Measurements from ENCODE around the gene CACNA1B.
"Not testable (repeated sequence)": the region's sequence is repeated elsewhere in the genome, so short reads cannot be mapped to it uniquely, and the experiment has no call there.

CACNA1B gene

DNA sequence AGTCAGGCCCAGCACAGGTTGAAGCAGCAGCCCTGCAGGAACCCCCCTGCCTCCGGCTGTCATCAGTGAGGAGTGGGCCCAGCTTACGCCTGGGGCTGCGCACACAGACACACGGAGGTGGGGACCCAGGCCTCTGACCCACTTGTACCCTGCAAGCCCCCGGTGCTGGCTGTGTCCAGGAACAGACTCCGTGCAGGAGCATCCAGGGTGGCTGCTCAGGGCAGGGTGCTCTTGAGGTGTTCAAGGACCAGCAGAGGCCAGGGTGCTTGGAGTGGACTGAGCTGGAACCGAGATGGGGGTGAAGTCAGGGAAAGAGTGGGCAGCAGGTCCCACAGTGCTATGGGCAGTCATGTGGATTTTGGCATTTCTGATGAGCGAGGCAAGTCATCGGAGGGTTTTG lies 199.5 kb downstream of the CACNA1B start:
- no peak for FAIRE-seq

DNA sequence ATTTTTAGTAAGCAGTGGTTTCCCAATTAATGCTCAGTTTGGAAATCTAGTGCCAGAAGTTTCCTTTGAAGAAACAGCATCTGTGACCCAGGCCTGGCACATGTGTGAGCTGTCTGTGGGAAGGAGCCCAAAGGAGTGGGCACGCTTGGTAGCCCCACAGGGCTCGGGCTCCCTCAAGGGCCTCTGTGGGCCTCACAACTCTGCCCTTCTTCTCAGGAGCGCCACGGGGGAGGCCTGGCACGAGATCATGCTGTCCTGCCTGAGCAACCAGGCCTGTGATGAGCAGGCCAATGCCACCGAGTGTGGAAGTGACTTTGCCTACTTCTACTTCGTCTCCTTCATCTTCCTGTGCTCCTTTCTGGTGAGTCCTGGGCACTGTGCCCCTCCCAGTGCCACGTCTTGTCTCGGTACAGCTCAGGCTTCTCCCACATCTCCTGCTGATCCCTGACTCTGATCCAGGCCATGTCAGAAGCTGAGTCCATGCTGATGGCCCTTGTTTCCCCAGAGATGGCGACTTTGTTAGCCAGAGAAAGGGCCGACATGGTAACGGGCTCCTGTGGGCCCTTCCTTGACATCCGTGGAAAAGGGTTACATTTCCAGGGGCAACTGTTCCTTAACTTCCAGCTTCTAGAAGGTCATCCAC lies 200.4 kb downstream of the CACNA1B start:
- no peak for FAIRE-seq

DNA sequence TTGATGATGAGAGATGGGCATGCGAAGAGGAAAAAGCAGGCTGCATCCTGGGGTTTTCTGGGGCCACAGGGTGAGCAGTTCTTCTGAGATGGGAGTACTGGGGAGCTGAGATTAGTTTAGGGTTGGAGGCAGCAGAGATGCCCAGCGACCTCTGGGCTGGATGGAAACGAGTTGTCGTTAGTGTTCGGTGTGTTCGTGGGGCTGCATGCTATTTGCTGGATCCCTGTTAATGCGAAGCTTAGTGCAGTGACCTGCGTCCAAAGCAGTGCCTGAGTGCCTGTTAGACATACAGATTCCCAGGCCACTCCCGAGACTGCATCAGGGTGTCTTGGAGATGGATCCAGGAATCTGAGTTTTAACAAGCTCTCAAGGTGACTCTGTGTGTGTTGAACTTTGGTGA lies 201.3 kb downstream of the CACNA1B start:
- no peak for FAIRE-seq

DNA sequence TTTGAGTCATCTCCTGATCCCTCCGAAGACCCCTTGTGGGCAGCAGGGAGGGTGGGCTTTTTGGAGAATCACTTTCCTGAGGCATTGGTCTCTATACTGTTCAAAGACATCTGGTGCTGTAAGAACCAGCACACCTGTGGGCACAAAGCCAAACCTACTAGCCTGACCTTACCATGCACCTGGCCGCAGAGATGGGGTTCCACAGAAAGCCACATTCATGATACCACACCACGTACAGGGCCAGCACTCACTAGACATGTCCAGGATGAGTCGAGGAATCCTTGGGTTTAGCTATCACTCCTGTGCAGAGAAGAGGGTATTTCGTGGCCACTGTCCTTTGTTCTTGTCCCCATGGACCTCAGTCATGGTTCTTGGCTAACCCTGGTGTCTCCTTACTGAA lies 203.4 kb downstream of the CACNA1B start:
- no peak for FAIRE-seq

DNA sequence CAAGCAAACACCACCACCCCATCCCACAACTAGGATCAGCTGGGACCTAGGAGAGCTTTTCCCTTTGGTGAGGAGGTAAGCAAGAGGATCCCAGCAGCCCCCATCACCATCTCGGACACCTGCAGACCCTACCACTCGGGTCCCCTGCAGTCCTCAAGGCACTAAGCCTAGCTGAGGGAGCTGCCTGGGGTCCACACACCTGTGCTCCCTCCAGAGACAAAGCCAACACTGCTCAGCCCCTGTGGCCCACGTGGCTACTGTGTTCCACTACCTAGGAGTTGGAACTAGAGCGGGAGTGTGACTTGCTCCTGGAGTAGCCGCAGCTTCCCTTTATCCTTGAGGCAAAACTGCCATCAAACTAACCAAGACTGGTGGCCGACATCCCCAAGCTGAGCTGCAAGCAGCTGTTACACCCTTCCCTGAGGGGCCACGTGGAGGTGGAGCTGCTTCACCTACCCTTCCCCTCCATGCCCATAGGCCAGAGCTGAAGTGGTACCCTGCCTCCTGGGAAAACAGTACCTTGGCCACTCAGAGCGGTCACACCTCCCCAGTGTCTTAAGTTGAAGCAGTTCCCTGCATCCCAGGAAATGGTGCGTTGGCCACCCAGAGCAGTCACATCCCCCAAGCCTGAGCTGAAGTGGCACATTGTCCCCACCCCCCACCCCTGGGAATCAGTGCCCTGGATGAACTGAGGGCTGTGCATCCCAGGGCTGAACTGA lies 205.5 kb downstream of the CACNA1B start:
- FAIRE-seq: no peak

DNA sequence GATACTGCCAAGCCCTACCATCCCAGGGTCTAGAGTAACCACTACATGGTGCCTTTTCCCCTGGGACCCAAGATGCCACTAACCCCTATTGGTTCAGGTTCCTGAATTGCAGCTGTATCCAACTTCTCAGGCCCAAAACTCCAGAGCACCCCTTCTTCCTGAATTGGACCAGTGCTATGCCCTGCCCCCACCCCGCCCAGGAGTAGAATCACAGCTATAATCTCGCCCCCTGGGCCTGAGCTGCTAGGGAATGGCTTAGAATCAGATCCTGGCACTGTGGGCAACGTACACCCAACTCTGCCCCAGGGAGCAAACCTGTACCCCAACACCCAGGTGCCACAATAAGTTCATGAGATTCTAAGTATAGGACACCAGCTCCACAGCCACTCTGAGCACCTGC lies 206.3 kb downstream of the CACNA1B start:
- FAIRE-seq: no peak

DNA sequence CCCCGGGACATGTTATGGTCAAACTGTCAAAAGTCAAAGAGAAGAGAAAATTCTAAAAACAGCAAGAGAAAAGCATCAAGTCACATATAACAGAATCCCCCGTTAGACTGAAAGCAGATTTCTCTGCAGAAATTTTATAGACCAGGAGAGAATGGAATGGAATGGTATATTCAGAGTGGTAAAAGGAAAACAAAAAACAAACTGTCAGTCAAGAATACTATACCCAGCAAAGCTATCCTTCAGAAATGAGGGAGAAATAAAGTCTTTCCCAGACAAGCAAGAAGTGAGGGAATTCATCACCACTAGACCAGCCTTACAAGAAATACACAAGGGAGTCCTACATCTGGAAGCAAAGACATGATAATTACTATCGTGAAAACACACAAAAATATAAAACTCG lies 208.0 kb downstream of the CACNA1B start:
- no peak for FAIRE-seq

DNA sequence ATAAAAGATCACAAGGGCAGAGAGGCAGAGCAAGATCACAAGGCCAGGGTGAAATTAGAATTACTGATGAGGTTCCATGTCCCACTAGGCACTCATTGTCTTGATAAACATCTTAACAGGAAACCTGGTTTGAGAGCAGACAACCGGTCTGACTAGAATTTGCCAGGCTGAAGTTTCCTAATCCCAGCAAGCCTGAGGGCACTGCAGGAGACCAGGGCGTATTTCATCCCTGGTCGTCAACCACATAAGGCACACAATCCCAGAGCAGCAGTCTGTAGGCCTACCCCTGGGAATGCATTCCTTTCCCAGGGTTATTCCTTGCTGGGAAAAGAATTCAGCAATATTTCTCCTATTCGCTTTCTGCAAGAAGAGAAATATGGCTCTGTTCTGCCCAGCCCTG lies 214.5 kb downstream of the CACNA1B start:
- not testable (repeated sequence) for FAIRE-seq

DNA sequence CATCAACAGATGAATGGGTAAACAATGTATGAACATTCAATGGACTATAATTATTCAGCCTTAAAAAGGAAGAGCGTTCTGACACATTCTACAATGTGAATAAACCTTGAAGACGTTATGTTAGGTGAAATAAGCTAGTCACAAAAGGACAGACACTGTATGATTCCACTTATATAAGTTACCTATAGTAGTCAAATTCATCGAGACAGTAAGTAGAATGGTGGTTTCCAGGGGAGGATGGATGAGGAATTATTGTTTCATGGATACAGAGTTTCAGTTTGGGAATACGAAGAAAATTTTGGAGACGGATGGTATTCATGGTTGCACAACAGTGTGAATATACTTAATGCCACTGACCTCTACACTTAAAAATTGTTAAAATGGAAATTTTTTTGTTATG lies 216.4 kb downstream of the CACNA1B start:
- no peak for FAIRE-seq

DNA sequence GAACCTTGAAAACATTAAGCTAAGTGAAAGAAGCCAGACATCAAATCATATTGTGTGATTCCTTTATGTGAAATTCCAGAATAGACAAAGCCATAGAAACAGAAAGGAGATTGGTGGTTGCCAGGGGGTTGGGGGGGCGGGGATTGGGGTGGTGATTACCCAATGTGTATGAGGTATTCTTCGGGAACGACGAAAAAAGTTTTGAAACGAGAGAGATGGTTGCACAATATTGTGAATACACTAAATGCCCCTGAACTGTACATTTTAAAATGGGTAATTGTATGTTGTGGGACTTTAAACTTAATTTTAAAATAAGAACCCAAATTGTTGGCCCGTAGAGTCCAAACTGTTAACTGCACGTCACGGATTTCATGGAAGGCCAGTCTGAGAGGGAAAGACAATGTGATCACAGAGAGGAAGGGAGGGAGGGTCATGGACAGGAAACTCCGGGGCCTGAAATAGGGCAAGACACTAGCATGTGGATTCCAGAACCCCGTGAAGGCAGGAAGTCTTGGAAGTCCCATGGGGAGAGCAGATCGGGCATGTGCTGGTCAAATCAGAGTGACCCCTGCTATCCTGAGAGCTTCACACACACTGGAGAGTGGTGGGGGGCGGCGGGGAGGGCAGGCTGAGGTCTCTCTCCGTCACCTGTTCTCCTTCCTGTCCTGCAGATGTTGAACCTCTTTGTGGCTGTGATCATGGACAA lies 218.4 kb downstream of the CACNA1B start:
- FAIRE-seq: no peak

DNA sequence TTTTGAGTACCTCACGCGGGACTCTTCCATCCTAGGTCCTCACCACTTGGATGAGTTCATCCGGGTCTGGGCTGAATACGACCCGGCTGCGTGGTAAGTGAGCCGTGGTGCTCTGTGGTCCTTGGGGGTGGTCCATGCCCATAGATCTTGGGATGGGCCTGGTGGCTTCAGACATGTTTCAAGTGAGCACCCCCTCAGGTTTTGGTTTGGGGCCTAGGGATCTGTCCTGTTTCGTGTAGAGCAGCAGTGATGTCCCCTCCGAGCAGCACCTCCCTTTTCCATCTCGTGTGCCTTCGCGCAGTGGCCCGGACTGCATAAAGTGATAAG lies 218.9 kb downstream of the CACNA1B start:
- FAIRE-seq: no peak

DNA sequence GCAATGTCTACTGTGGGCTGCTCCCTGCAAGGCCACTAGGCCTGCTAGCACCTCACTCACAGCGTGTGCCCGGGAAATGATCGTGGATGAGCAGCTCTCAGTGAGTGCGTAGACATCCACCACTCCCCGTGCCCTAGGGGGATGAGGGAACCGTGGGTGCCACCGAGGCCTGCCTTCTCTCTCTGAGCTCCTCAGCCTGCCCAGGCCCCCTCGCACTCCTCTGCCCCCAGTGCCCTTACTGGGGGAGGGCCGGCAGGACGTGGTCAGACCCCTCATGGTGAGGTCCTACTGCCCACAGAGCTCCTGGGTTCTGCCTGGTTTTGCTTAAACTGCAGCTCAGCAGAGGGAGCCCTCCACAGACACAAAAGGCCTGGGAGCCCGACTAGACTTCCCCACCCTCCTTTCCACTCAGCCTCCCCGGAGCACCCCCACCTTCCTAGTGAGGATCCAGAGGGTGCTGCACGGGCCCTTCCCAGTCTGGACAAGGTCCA lies 220.0 kb downstream of the CACNA1B start:
- FAIRE-seq: no peak

DNA sequence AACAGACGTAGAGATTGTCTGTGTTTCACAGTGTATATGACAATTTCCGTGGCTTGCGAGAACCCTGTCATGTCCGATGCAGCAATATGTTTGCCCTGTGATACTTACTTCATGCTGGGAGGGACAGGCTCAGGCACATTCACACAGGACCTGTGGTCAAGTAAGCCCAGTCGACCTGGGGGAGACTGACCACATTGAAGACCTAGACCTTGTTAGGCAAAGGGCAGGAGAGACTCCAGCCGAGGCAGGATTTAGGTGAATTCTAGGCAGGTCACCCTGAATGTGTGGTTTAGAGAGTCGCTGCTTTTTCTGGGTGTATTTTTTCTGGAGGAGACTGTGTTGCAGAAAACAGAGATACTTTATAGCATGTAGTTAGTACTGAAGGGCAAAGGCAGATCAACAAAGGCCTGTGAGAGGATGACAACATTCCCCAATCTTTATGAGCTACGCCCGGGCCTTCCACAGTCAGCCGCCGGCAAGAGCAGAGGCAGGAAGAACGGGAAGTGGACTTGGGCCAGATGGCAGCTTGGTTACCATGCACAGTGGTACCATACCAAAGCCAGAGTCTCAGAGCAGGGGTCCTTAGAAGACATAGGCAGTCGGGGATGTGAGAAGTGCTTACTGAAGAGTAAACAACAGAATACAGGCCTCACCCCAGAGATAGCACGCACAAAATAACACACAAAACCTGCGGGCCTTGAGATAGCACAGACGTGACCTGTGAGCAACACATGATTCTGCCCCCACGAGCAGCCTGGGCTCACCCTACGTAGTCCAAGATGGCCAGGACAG lies 220.7 kb downstream of the CACNA1B start:
- no peak for FAIRE-seq

DNA sequence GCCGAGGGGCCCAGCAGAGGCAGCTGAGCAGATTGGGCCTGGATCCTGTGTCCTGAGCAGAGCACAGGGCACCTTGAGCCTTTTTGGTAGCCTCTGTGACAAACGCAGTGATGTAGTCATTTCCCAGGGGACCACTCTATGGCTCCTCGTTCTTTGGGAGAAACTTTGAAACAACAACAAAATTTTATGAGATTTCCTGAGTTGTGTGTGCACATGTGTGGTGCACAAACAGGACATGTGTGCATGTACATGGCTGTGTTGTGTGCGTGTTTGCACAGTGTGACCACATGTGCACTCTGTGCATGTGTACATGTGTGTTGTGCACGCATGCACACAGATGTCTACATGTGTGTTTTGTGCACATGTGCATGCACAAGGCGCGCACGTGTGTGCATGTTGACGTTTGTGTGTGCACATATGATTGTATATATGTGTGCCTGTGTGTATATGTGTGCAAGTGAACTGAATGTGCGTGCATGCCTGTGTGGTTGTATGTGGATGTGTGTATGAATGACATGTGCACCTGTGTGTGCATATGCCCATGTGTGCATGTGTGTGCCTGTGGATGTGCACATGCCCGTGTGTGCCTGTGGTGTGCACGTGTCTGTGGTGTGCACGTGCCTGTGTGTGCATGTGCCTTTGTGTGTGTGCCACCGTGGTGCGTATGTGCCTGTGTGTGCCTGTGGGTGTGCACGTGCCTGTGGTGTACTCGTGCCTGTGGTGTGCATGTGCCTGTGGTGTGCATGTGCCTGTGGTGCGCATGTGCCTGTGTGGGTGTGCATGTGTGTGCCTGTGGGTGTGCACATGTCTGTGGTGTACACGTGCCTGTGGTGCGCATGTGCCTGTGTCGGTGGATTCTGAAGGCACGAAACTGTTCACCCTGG lies 221.6 kb downstream of the CACNA1B start:
- no peak for FAIRE-seq

DNA sequence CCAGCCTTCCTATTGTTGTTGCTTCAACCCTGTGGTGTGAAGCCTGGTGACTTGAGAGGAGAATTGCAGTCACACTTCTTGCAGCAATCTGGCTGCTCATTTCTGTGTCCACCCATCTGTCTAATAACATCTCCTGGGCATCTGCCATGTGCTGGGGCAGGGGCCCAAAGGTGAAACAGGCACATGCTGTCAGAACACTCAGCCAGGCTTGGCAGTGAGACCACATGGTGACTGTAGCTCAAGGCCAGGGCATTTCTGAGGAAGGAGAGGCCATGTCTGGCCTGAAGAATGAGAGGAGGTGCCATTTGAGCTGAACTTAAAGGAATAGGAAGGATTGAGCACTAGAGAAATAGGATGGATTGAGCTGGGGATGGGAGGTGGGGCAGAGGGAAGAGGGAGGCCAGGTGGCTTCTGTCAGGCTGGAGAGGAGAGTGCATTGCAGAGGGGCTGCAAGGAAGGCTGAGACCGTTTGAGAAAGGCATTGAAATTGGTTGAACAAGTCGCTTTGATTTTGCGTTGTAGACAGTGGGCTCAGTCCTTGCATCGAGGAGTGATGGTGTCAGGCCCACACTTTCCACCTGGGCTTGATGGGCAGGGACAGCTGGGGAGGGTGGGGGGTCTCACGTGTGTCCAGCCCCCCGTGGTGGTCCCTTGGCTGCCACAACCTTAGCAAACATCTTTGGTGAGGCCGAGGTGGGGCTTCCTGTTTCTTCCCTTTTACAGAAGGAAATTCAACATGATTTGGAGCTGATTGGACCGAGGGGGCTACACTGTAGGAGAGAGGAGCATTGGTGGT lies 222.4 kb downstream of the CACNA1B start:
- no peak for FAIRE-seq

DNA sequence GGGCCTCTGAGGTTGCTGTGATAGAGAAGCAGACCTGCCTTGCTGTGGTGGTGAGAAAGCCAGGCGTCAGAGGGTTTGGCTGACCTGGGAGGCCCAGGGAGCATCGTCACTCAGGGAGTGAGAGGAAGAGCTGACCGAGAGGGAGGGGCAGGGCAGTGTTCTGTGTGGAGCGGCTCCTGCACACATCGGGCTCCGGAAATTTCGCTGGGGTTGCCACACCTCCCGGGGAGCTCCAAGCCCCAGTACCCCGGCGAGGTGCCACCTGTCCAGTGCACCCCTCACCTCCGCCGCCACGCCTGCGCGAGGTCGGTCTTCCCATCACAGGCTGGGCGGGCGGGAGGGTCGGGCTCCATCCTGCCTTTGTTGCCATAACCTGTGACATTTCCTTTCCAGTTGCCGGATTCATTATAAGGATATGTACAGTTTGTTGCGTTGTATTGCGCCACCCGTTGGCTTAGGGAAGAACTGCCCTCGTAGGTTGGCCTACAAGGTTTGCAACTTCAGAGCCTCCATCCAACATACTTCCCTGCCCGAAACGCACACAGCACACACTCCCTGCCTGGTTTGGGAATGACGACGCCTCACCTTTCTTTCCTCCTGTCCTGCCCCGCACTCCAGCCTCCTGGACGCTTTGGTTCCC lies 223.2 kb downstream of the CACNA1B start:
- FAIRE-seq: no peak

DNA sequence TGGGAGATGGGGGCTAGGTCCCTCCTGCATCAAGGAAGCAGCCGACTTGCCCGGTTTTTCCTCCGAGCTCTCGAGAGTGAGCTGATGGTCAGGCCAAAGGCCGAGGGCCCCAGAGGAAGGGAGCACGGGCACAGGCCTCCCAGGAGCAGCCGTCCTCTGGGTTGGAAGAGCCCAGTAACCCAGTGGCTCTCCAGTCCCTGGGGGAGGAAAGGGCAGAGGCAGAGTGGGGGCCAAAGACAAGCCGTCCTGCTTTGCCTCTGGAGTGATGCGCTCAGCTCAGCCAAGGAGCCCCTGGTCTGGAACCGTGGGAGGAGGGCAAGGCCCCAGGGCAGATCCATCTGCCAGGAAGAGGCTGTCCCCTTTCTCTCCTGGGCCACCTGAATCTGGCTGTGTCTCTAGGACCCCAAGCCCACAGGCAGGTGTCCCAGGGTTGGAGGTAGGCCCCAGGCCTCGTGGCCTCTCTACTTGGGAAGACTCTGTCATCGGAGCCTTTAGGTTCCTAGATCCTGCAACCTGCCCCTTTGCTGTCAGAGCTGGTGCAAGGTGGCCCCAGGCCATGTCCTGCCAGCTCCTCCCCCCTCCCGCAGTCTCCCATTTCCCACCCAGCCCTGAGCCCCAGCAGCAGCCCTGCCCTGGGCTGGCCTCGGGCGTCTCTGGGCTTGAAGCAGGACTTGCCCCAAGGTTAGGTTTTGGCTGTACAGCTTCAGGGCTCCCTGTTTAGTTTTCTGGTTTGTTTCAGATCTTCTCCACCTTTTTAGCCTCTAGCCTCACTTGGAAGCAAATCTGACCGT lies 224.1 kb downstream of the CACNA1B start:
- no peak for FAIRE-seq

DNA sequence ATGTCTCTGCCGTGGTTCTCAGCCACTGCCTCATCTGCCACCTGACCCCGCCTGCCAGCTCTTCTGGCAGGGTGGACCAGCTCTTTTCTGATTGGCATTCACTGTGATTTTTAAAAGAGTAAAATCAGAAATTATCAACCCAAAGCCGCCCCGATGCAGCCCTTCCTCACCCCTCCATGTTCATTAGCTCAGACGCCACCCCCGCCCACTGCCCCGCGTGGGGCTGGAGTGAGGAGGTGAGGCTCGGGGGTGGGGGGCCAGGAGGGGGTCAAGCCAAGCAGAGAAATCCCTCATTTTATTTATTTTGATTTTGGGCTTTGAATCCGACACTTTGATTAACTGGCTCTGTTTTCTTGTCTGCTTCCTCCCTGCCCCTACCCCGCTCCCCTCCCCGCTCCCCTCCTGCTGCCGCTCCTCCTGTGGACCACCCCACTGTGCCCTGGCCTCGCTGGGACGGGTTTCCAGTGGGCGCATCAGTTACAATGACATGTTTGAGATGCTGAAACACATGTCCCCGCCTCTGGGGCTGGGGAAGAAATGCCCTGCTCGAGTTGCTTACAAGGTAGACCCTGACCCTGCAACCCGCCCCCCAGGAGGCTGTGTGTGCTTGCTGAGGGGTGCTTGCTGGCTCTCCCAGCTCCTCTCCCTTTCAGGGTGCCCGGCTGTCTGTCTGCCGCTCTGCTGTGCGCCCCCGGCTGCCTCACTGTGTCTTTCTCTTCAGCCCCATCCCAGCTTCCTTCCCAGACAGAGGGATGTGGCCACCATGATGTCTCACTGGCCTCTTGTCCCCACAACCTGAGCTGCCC lies 224.9 kb downstream of the CACNA1B start:
- FAIRE-seq: no peak

Data from G401.6 (cell line).